Measurements from ENCODE around the gene RNF10.
"Not testable (repeated sequence)": the region's sequence is repeated elsewhere in the genome, so short reads cannot be mapped to it uniquely, and the experiment has no call there.

RNF10 gene

GRCh38 chr12:120581998-120582397 is 47.8 kb downstream of the RNF10 start:
- no peak for FAIRE-seq

GRCh38 chr12:120583478-120584030 is 49.4 kb downstream of the RNF10 start:
- FAIRE-seq = no peak

- FAIRE-seq = no peak
These were observed 50.4 kb downstream of the RNF10 start for GRCh38 chr12:120584343-120585149.

- FAIRE-seq = no peak
These were observed 52.0 kb downstream of the RNF10 start for GRCh38 chr12:120586206-120586605.

GRCh38 chr12:120586860-120587259 is 52.7 kb downstream of the RNF10 start:
- FAIRE-seq = no peak

- FAIRE-seq = no peak
These were observed 54.2 kb downstream of the RNF10 start for GRCh38 chr12:120588371-120588770.

GRCh38 chr12:120588948-120589930 is 55.1 kb downstream of the RNF10 start:
- no peak for FAIRE-seq

- no peak for FAIRE-seq
These were observed 56.7 kb downstream of the RNF10 start for GRCh38 chr12:120590741-120591407.

GRCh38 chr12:120592121-120593049 is 58.2 kb downstream of the RNF10 start:
- FAIRE-seq = no peak

- FAIRE-seq = no peak
These were observed 62.7 kb downstream of the RNF10 start for GRCh38 chr12:120596901-120597300.

GRCh38 chr12:120597861-120598260 is 63.7 kb downstream of the RNF10 start:
- no peak for FAIRE-seq

GRCh38 chr12:120598674-120599463 is 64.7 kb downstream of the RNF10 start:
- FAIRE-seq = no peak

- FAIRE-seq = no peak
These were observed 65.8 kb downstream of the RNF10 start for GRCh38 chr12:120599672-120600552.

GRCh38 chr12:120602416-120602815 is 68.3 kb downstream of the RNF10 start:
- FAIRE-seq = not testable (repeated sequence)

GRCh38 chr12:120610560-120610959 is 76.4 kb downstream of the RNF10 start:
- FAIRE-seq = no peak

GRCh38 chr12:120611534-120611933 is 77.4 kb downstream of the RNF10 start:
- FAIRE-seq = not testable (repeated sequence)

GRCh38 chr12:120614848-120615247 is 80.7 kb downstream of the RNF10 start:
- FAIRE-seq = no peak

GRCh38 chr12:120617193-120617592 is 83.0 kb downstream of the RNF10 start:
- FAIRE-seq = not testable (repeated sequence)

GRCh38 chr12:120617767-120618166 is 83.6 kb downstream of the RNF10 start:
- not testable (repeated sequence) for FAIRE-seq

Data from islet of Langerhans (tissue), 1 donor.